GM13976 (cell line): ENCODE data around the gene DAP.
A peak's percentile ranks its signal among the peaks of the same experiment; 100 is the strongest.

Source experiments
- DNase-seq: peaks from one replicate; pipeline ENCODE4 v3.0.0; 2012; ENCODE audit warnings: low spot score
- CTCF ChIP-seq: IDR thresholded peaks from 2 replicates; pipeline ENCODE4 v1.5.1; 2012; ENCODE audit warnings: borderline replicate concordance, mild to moderate bottlenecking; ENCODE audit not compliant: insufficient read depth; ENCODE audit errors: extremely low read depth, missing control alignments, control extremely low read depth
- in situ Hi-C: fragments of 300-500 bp; cut with MboI; formaldehyde crosslinking; loops from one replicate; pipeline ENCODE4 v1.12.0; 2022; ENCODE audit warnings: low sequenced_read_pairs, mixed read lengths, inconsistent platforms; ENCODE audit not compliant: unreplicated experiment

DAP gene

DNA sequence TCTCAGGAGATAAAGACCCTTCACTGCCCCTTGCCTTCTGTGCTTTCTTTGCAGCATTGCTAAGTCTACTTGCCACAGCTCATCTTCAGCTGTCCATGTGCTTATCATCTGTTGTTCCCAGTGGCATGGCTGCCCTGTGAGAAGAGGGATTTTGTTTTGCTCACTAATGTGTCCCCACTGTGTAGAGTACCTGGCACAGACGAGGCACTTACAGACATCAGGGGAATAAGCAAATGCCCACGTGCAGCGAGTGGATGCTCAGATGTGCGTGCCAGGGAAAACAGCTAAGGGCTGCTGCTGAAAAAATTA is 31.0 kb downstream of the DAP start:
- no peak for TF ChIP-seq CTCF
- in situ Hi-C loops = no loop called here
- no peak for DNase-seq

DNA sequence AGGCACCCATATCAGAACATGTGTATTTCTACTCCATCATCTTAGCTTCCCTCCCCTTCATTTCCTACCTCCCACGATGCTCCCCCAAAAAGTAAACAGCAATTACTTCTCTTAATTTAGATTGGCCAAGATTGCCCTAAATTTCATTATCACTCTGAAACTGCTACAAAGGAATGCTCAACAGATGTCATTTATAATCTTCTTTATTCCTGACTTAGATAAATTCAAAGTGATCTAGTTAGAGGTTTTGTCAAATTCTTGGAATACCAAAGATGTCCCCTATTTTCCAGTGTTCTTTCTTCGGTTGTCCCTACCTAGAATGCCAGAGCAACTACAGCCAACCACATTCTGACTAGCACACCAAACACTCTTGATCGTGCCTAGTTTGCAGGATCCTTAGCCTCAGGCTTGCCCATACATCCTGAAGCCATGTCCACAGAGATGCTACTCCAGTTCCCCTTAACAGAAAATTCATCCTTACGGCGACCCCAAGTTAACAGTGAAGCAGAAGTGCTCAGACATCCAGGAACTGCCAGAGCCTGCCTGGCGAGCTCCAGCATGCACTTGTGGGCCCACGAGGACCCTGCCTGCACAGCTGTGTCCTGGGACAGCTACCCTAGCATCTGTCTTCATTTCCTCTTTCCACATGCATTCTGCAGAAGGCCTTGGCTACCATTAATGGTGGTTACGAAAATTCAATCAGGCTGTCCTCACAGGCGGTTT is 31.6 kb downstream of the DAP start:
- in situ Hi-C loops = no loop called here
- DNase-seq = no peak
- no peak for TF ChIP-seq CTCF

DNA sequence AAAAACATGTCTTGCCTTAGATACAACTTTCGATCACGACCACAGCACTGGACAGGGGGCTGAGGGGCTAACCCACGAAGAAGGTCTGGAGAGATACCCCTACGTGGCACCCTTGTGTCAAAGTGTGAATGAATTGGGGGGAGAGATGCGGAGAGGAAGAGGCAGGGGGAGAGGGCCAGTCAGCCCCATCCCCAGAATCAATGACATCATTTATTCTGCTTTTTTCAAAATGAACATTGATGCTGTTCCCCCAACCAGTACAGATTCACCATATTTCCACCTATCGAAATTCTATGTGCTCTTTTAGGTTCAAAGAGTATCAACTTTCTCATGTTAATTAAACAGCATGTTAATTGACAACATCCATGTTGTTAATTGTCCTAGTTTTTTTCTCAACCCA is 32.4 kb downstream of the DAP start:
- no peak for DNase-seq
- no peak for TF ChIP-seq CTCF
- in situ Hi-C loops = no loop called here

DNA sequence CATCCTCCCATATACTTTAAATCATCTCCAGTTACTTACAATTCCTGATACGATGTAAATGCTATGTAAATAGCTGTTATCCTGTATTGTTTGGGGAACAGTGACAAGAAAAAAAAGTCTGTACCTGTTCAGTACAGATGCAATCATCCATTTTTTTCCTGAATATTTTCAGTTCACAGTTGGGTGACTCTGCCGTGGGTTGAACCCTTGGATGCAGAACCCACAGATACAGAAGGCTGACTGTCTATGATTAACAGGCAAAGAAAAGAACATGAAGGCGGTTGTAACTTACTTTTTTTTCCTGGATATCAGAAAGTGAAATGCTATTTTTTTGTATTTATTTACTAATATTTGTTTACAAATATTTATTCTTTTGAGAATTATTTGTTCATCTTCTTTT is 33.2 kb downstream of the DAP start:
- in situ Hi-C loops = no loop called here
- TF ChIP-seq CTCF = no peak
- DNase-seq = no peak

GRCh38 chr5:10726913-10727517 is 34.0 kb downstream of the DAP start:
- no peak for TF ChIP-seq CTCF
- peak; percentile 67 for DNase-seq
- in situ Hi-C loops = no loop called here

DNA sequence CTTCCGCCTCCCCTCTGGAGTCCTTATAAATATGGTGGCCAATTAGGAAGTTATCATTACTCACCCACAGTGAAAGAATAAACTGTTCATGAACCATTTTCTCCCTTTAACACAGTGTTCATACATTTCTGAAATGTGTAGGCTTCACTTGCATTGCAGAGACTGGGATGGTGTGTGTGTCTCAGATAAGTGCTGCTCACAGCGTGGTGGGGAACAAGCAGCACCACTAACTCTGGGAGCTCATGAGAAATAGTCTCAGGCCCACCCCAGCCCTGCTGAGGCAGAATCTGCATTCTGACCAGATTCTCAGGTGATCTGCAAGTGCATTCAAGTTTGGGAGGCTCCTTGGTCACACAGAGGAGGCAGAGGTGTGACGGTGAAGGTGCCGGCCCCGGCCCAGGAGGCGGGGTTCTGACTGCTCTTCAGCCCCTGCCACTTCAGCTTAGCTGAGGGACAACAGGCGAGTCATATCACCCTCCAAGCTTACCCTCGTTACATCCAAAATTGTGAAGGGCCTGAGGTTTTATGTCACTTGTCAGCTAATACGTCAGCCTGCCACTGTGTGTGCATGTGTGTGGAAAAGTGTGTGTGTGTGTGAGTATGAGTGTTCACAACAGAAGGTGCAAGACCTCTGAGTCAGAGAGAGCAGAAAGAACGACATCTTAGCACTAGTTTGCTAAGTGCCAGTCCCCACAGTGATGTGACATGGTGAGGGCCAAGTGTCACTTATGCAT is 34.7 kb downstream of the DAP start:
- DNase-seq = no peak
- in situ Hi-C loops = no loop called here
- TF ChIP-seq CTCF = no peak

DNA sequence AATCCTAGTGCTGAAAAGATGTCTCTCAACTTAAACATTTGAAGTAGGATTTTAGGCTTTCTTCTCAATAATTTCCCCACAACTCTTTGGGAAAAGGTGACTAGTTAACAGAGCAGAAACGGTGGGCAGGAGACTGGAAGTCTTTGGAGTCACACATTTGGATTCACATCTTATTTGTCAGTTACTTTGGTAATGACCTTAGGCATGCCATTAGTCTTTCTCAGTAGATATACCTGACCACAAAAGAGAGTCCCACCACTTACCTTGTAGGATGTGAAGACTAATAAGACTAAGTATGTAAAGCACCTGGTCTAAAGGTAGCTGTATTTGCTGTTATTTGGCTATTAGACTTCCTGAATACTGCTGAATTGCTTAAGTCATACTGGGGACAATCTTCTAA is 35.4 kb downstream of the DAP start:
- in situ Hi-C loops = no loop called here
- TF ChIP-seq CTCF = no peak
- no peak for DNase-seq
